ENCODE results near the gene SLC17A3.

- TF ChIP-seq SUZ12 (IDR thresholded peaks at IDR 0.05; ENCODE audit: extremely low read depth, insufficient read depth, insufficient read length) (no peak), ZNF274 (IDR thresholded peaks at IDR 0.05; ENCODE audit: low read depth, low read length) (no peak), YY1 (IDR thresholded peaks at IDR 0.05; ENCODE audit: insufficient read depth, insufficient read length) (no peak)
These were observed 14.6 kb upstream of the SLC17A3 start for GRCh38 chr6:25888626-25889025.

Data from NT2/D1 (cell line).